PC-3 (cell line): ENCODE data around the gene CAMK1G. TPM values are rescaled to one million over a fixed set of nuclear protein-coding genes. Genes with fewer than 3 reads are reported as not detected.

ENCODE experiments used
- ATAC-seq: fragments of 200-7000 bp; cut with Tn5 transposase; 2 replicates; pipeline ENCODE4 v1.9.1; 2020; ENCODE audit warnings: mild to moderate bottlenecking, moderate library complexity
- BruUV-seq: library from RNA; stranded (reverse); fragments of 400-500 nt; replicated peaks from 2 replicates; lab custom pipeline; 2021; lab: Mats Ljungman, UMichigan
- CTCF ChIA-PET: fragments of 300-600 bp; sonication (Branson Sonifier 250); formaldehyde crosslinking; loops from one replicate; lab custom pipeline; 2022; ENCODE audit warnings: antibody characterized with exemption; lab: Charles Lee
- POLR2A ChIA-PET: fragments of 300-600 bp; sonication (Branson Sonifier 250); formaldehyde crosslinking; loops from one replicate; lab custom pipeline; 2022; ENCODE audit warnings: antibody characterized with exemption; ENCODE audit not compliant: unreplicated experiment; lab: Charles Lee
- DNase-seq: peaks from one replicate; pipeline ENCODE4 v3.0.0-alpha.2; 2015
- H2AFZ ChIP-seq: fragments of 300-600 bp; sonication (generic); 2 replicates; pipeline ENCODE4 v1.6.0; 2016; ENCODE audit warnings: antibody characterized with exemption, low read length
- H3F3A ChIP-seq: fragments of 300-600 bp; sonication (generic); one replicate; pipeline ENCODE4 v1.6.0; 2017; ENCODE audit warnings: antibody characterized with exemption, low read length, control low read depth, mild to moderate bottlenecking; ENCODE audit not compliant: unreplicated experiment
- H3K27ac ChIP-seq: fragments of 300-600 bp; sonication (generic); 2 replicates; pipeline ENCODE4 v1.5.1; 2016; ENCODE audit warnings: mild to moderate bottlenecking, low read length
- H3K27me3 ChIP-seq: fragments of 300-600 bp; sonication (generic); 2 replicates; pipeline ENCODE4 v1.6.1; 2016; ENCODE audit warnings: low read length, mixed read lengths
- H3K36me3 ChIP-seq: fragments of 300-600 bp; sonication (generic); 2 replicates; pipeline ENCODE4 v1.6.1; 2016; ENCODE audit warnings: low read depth, mixed run types, low read length, mixed read lengths
- H3K4me1 ChIP-seq: fragments of 300-600 bp; sonication (generic); 2 replicates; pipeline ENCODE4 v1.5.1; 2016; ENCODE audit warnings: low read length; ENCODE audit not compliant: insufficient read depth
- H3K4me2 ChIP-seq: fragments of 300-600 bp; sonication (generic); 2 replicates; pipeline ENCODE4 v1.6.0; 2016; ENCODE audit warnings: low read length
- H3K4me3 ChIP-seq: fragments of 300-600 bp; sonication (generic); 2 replicates; pipeline ENCODE4 v1.5.1; 2016; ENCODE audit warnings: mild to moderate bottlenecking, low read length, mixed read lengths
- H3K79me2 ChIP-seq: fragments of 300-600 bp; sonication (generic); 2 replicates; pipeline ENCODE4 v1.6.1; 2017; ENCODE audit warnings: low read length, mixed read lengths
- H3K9ac ChIP-seq: fragments of 300-600 bp; sonication (generic); 2 replicates; pipeline ENCODE4 v1.6.0; 2016; ENCODE audit warnings: mild to moderate bottlenecking, low read length
- H3K9me2 ChIP-seq: fragments of 300-600 bp; sonication (generic); replicated peaks from 2 replicates; pipeline ENCODE4 v1.6.1; 2016; ENCODE audit warnings: mixed run types, low read length, mixed read lengths
- H3K9me3 ChIP-seq: fragments of 300-600 bp; sonication (generic); 2 replicates; pipeline ENCODE4 v1.6.1; 2016; ENCODE audit warnings: low read length, mixed read lengths
- H4K20me1 ChIP-seq: fragments of 300-600 bp; sonication (generic); 2 replicates; pipeline ENCODE4 v1.6.1; 2016; ENCODE audit warnings: low read length, mixed read lengths
- CTCF ChIP-seq: fragments of 300-600 bp; sonication (generic); conservative IDR thresholded peaks from 2 replicates; pipeline ENCODE4 v1.5.1; 2017; ENCODE audit warnings: antibody characterized with exemption, low read depth, mild to moderate bottlenecking, low read length
- EZH2 ChIP-seq: fragments of 300-600 bp; sonication (generic); IDR thresholded peaks from one replicate; pipeline ENCODE4 v1.6.1; 2017; ENCODE audit warnings: antibody characterized with exemption, mild to moderate bottlenecking, low read length; ENCODE audit not compliant: unreplicated experiment
- EZH2phosphoT487 ChIP-seq: fragments of 300-600 bp; sonication (generic); IDR thresholded peaks from 2 replicates; pipeline ENCODE4 v1.6.1; 2018; ENCODE audit warnings: mild to moderate bottlenecking, antibody characterized with exemption, low read length, borderline replicate concordance
- intact Hi-C: fragments of 100-400 bp; cut with micrococcal nuclease; formaldehyde crosslinking; loops from 2 replicates; pipeline ENCODE4 v1.9.0; 2023
- total RNA-seq: library from RNA; depleted of rRNA; stranded (reverse); fragments of >200 nt; gene quantifications from 2 replicates; pipeline ENCODE4 v1.2.3, GENCODE V29; 2014

Gene CAMK1G
- total RNA-seq, 1 experiment from 2014 or later, result not detected

DNA sequence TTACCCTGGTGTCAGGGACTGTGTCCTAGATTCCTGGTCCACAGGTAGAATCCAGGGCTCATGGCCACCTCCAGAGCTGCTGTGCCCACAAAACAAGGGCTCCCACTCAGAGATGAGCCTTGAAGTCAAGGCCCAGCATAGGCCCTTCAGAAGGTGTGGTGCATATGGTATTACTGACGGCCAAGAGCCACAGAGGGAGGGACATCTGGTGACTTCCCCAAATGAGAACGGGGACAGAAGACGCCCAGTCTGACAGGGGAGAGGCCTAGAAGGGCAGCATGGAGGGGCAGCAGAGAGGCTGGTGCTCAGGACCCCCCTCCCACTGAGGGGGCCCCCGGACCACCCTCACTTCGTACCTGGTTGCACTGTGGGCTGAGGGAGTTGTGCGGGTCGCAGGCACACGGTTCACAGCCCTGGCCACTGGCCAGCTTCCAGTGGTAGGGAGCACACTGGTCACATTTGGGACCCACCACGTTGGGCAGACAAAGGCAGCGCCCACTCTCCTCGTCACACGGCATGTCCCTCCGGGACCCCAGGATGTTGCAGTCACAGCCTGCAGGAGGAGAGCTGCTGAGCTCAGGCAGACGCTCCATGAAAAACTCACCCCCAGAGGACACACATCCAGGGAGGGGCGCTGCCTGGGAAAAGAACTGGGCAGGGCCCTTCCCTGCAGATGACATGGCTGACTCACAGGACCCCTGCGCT lies 43.7 kb downstream of the CAMK1G start:
- H3K9ac ChIP-seq, result no peak overlapping the region
- intact Hi-C loops, result loop anchor here (1.0 to 5.0 kb wide), 4 partner anchors 25 to 120 kb away; no protein-coding TSS in a partner anchor
- no peaks in the 10 kb centered on the region for H3K9me3 ChIP-seq
- no peaks in the 10 kb centered on the region for H3K4me1 ChIP-seq
- DNase-seq (no peak), ATAC-seq (no peak)
- no peaks in the 10 kb centered on the region for H3K27me3 ChIP-seq
- H3K27ac ChIP-seq, result no peak overlapping the region
- H3K79me2 ChIP-seq, result no peaks in the 10 kb centered on the region; the same call in 1 of the 2 replicates
- H3F3A ChIP-seq, result peaks cover 20% of the 10 kb centered on the region
- ChIA-PET POLR2A (no interaction called here), CTCF (interaction anchor here (0.5 to 1.0 kb wide), 4 partner anchors 16 to 58 kb away, joined by 3 read pairs; no protein-coding TSS in a partner anchor)
- H3K9me2 ChIP-seq, result no peaks in the 10 kb centered on the region
- no peak overlapping the region for H3K4me2 ChIP-seq
- peaks cover 48% of the 10 kb centered on the region; the same call in 1 of the 2 replicates for H4K20me1 ChIP-seq
- TF ChIP-seq EZH2phosphoT487, result no peak
- TF ChIP-seq CTCF, result no peak
- no peak for TF ChIP-seq EZH2
- no peak overlapping the region for H3K4me3 ChIP-seq
- no peak overlapping the region for H2AFZ ChIP-seq
- H3K36me3 ChIP-seq, result peaks cover 98% of the 10 kb centered on the region
- BruUV-seq, result no TSS peak

GRCh38 chr1:209627732-209628196 lies 44.2 kb downstream of the CAMK1G start:
- Histone ChIP-seq H3K27me3 (no peaks in the 10 kb centered on the region), H3K36me3 (peaks cover 98% of the 10 kb centered on the region), H4K20me1 (0 out of 2 replicates have a peak, but pooled peaks cover 42% of the 10 kb centered on the region), H3K9me3 (no peaks in the 10 kb centered on the region), H3F3A (peaks cover 24% of the 10 kb centered on the region), H3K9me2 (no peaks in the 10 kb centered on the region), H3K9ac (no peak overlapping the region), H3K79me2 (no peaks in the 10 kb centered on the region; the same call in 1 of the 2 replicates), H2AFZ (no peak overlapping the region), H3K4me3 (no peak overlapping the region), H3K4me1 (no peaks in the 10 kb centered on the region), H3K27ac (no peak overlapping the region), H3K4me2 (no peak overlapping the region)
- intact Hi-C loops, result loop anchor here (1.0 to 5.0 kb wide), 4 partner anchors 25 to 120 kb away; no protein-coding TSS in a partner anchor
- CTCF ChIA-PET, result interaction anchor here (0.7 to 1.0 kb wide), 3 partner anchors 15 to 59 kb away, joined by 3 read pairs; no protein-coding TSS in a partner anchor
- POLR2A ChIA-PET, result no interaction called here
- DNase-seq, result peak; percentile 88
- TF ChIP-seq EZH2phosphoT487 (no peak), EZH2 (no peak), CTCF (peak; percentile 98)
- ATAC-seq, result peak; percentile 72
- no TSS peak for BruUV-seq
